K562 (cell line): ENCODE data around the gene SLC28A1. TPM values are rescaled to one million over a fixed set of nuclear protein-coding genes. Genes with fewer than 3 reads are reported as not detected.
A peak's percentile ranks its signal among the peaks of the same experiment; 100 is the strongest.

ENCODE experiments used
- ATAC-seq: fragments of 200-7000 bp; cut with Tn5 transposase; 3 replicates; pipeline ENCODE4 v1.9.1; 2020; ENCODE audit warnings: moderate library complexity
- BruUV-seq: library from RNA; stranded (reverse); fragments of 400-500 nt; replicated peaks from 2 replicates; lab custom pipeline; 2021; lab: Mats Ljungman, UMichigan
- CTCF ChIA-PET: fragments of 300-600 bp; formaldehyde crosslinking; extraction: SDS; loops from one replicate; lab custom pipeline; 2021; ENCODE audit warnings: low intra/inter-chr PET ratio; lab: Yijun Ruan, JAX
- POLR2A ChIA-PET: fragments of 300-600, 350-650 bp; sonication (Branson Sonifier 250); formaldehyde crosslinking; extraction: SDS; loops from one replicate; lab custom pipeline; 2021; ENCODE audit warnings: antibody characterized with exemption, inconsistent platforms; lab: Yijun Ruan, JAX
- DNase-seq, 4 experiments: peaks; one replicate each; pipeline versions ENCODE4 v3.0.0 to v3.0.0-alpha.2; 2011 to 2018; ENCODE audit warnings: low spot score in 3 of 4, mixed read lengths in 3 of 4; ENCODE audit errors: extremely low read depth in 1 of 4
- FAIRE-seq: peaks from 2 replicates; lab custom pipeline; 2011; peaks lifted over from hg19 to GRCh38; lab: Jason Lieb, UNC
- H2AFZ ChIP-seq: 2 replicates; pipeline ENCODE4 v1.6.0; 2011; ENCODE audit warnings: low read depth, low read length, control low read depth, inconsistent platforms
- H3K27ac ChIP-seq: fragments of 200-600 bp; 3 replicates; pipeline ENCODE4 v1.8.0; 2011; ENCODE audit warnings: low read depth, mild to moderate bottlenecking, control low read depth, inconsistent platforms, low read length, moderate library complexity, mixed read lengths; ENCODE audit errors: extremely low read depth
- H3K27me3 ChIP-seq, 2 experiments: fragments of 300-600 bp in 1 of 2; 2 replicates in 1 of 2; 3 replicates in 1 of 2; pipeline versions ENCODE4 v1.6.0 to v1.8.0; 2011; ENCODE audit warnings: inconsistent platforms in 2 of 2, low read length in 2 of 2, mild to moderate bottlenecking in 1 of 2, mixed read lengths in 1 of 2, moderate library complexity in 1 of 2; ENCODE audit not compliant: control insufficient read depth in 2 of 2, insufficient read depth in 2 of 2
- H3K36me3 ChIP-seq: fragments of 300-600 bp; 3 replicates; pipeline ENCODE4 v1.8.0; 2011; ENCODE audit warnings: mild to moderate bottlenecking, low read length, inconsistent platforms; ENCODE audit not compliant: control insufficient read depth, insufficient read depth
- H3K4me1 ChIP-seq, 2 experiments: fragments of 200-600 bp in 1 of 2; replicated peaks in 1 of 2; 2 replicates in 1 of 2; 3 replicates in 1 of 2; pipeline versions ENCODE4 v1.5.1 to v1.8.0; 2011; ENCODE audit warnings: inconsistent platforms in 2 of 2, low read length in 2 of 2, mild to moderate bottlenecking in 1 of 2, mixed read lengths in 1 of 2, moderate library complexity in 1 of 2; ENCODE audit not compliant: control insufficient read depth in 2 of 2, insufficient read depth in 2 of 2
- H3K4me2 ChIP-seq: 2 replicates; pipeline ENCODE4 v1.6.1; 2011; ENCODE audit warnings: low read length, control low read depth, inconsistent platforms, mixed read lengths; ENCODE audit not compliant: insufficient read depth
- H3K4me3 ChIP-seq: fragments of 200-600 bp; sonication (generic), shearing (Covaris generic); 2 replicates; pipeline ENCODE4 v1.5.1; 2016; ENCODE audit warnings: control low read depth, inconsistent platforms
- H3K79me2 ChIP-seq: fragments of 200-600 bp; 3 replicates; pipeline ENCODE4 v1.8.0; 2011; ENCODE audit warnings: low read length, inconsistent platforms; ENCODE audit not compliant: control insufficient read depth, insufficient read depth
- H3K9ac ChIP-seq, 2 experiments: 2 replicates each; pipeline versions ENCODE4 v1.6.0 to v1.6.1; 2011; ENCODE audit warnings: low read depth in 2 of 2, low read length in 2 of 2, control low read depth in 1 of 2, inconsistent platforms in 1 of 2, mild to moderate bottlenecking in 1 of 2, mixed read lengths in 1 of 2; ENCODE audit not compliant: insufficient read depth in 1 of 2
- H3K9me1 ChIP-seq: one replicate; pipeline ENCODE4 v1.6.0; 2011; ENCODE audit warnings: inconsistent platforms, mild to moderate bottlenecking, low read length, moderate library complexity; ENCODE audit not compliant: control insufficient read depth, insufficient read depth
- H3K9me3 ChIP-seq: replicated peaks from 2 replicates; pipeline ENCODE4 v1.5.1; 2011; ENCODE audit warnings: low read depth, low read length, inconsistent platforms; ENCODE audit not compliant: control insufficient read depth, insufficient read depth
- H4K20me1 ChIP-seq: replicated peaks from 2 replicates; pipeline ENCODE4 v1.6.1; 2011; ENCODE audit warnings: low read length, inconsistent platforms, mixed read lengths; ENCODE audit not compliant: control insufficient read depth, insufficient read depth
- BCOR ChIP-seq: fragments of 450-650 bp; IDR thresholded peaks from 2 replicates; pipeline ENCODE4 v1.6.1; 2016
- CBFA2T3 ChIP-seq: fragments of 450-650 bp; IDR thresholded peaks from 2 replicates; pipeline ENCODE4 v1.6.1; 2017
- CREB1 ChIP-seq, 2 experiments: sonication (generic) in 1 of 2; formaldehyde crosslinking in 1 of 2; IDR thresholded peaks; 2 replicates each; pipeline versions ENCODE4 v1.6.1 to v1.8.0; 2012 to 2022; ENCODE audit warnings: inconsistent platforms in 1 of 2, mild to moderate bottlenecking in 1 of 2, missing genetic modification reagents in 1 of 2, moderate library complexity in 1 of 2
- KDM1A ChIP-seq, 2 experiments: fragments of 450-650 bp; IDR thresholded peaks; 2 replicates each; pipeline ENCODE4 v1.6.1; 2016; ENCODE audit warnings: mild to moderate bottlenecking in 2 of 2
- RBM25 ChIP-seq: fragments of 200-400 bp; formaldehyde crosslinking; IDR thresholded peaks from 2 replicates; pipeline ENCODE4 v1.6.1; 2018; ENCODE audit warnings: low read length, low read depth, moderate library complexity; ENCODE audit not compliant: severe bottlenecking
- RNF2 ChIP-seq: sonication (generic); IDR thresholded peaks from 2 replicates; pipeline ENCODE4 v1.6.1; 2016
- SMARCA5 ChIP-seq: fragments of 450-650 bp; IDR thresholded peaks from 2 replicates; pipeline ENCODE4 v1.6.1; 2016
- SMARCC2 ChIP-seq: fragments of 450-650 bp; IDR thresholded peaks from 2 replicates; pipeline ENCODE4 v1.6.1; 2017; ENCODE audit warnings: antibody characterized with exemption, moderate library complexity, mild to moderate bottlenecking, low read depth
- ZFP36 ChIP-seq: fragments of 150-350 bp; IDR thresholded peaks from 2 replicates; pipeline ENCODE4 v1.6.1; 2018; ENCODE audit warnings: low read length, low read depth; ENCODE audit not compliant: partially characterized antibody
- WGBS: fragments of 100-300 bp; shearing (Covaris generic); methylation state at CpG from one replicate; pipeline ENCODE4 v1.1.6; 2016; ENCODE audit warnings: low coverage, mixed read lengths; ENCODE audit not compliant: insufficient coverage; ENCODE audit errors: missing lambda C conversion rate; 5-methylcytosine and 5-hydroxymethylcytosine counted together
- in situ Hi-C: fragments of 300-500 bp; cut with MboI; formaldehyde crosslinking; loops from 4 replicates; pipeline ENCODE4 v1.15.0; 2018; ENCODE audit warnings: inconsistent platforms, mixed read lengths
- intact Hi-C: fragments of 100-400 bp; cut with micrococcal nuclease; formaldehyde crosslinking; loops from 2 replicates; pipeline ENCODE4 v1.14.2; 2022
- polyA plus RNA-seq, 8 experiments: library from polyadenylated mRNA; depleted of rRNA in 4 of 8; stranded (reverse) in 5 of 8; unstranded in 3 of 8; fragments of >200 nt; fragmentation: Nextera tagmentation in 2 of 8; fragmentation: Illumina TruSeq in 1 of 8; extraction: Ambion mirVana in 2 of 8; extraction: Trizol in 1 of 8; gene quantifications; 2 replicates each; pipeline versions ENCODE4 v1.2.1 to v1.2.3, GENCODE V29; 2011 to 2014; ENCODE audit warnings: inconsistent platforms in 1 of 8, missing spikeins in 1 of 8
- total RNA-seq, 7 experiments: library from RNA; depleted of rRNA in 6 of 7; stranded (reverse); fragments of >200 nt in 6 of 7; fragmentation: Illumina TruSeq in 2 of 7; extraction: Trizol in 2 of 7; gene quantifications; 2 replicates each; pipeline versions ENCODE4 v1.2.1 to v1.2.3, GENCODE V29; 2011 to 2021; ENCODE audit warnings: low replicate concordance in 1 of 7
- TF ChIP-seq, protein P1 (sequence below): fragments of 250-450 bp; sonication (Bioruptor Pico); IDR thresholded peaks from 2 replicates; pipeline ENCODE4 v1.6.1; 2021; ENCODE audit warnings: mild to moderate bottlenecking

Gene SLC28A1
- total and polyA plus RNA-seq, 9 of the 15 experiments (the other 6 are each of a cell fraction or from before 2014, with no cell fraction given) = 0.04 TPM; not detected in 8

DNA sequence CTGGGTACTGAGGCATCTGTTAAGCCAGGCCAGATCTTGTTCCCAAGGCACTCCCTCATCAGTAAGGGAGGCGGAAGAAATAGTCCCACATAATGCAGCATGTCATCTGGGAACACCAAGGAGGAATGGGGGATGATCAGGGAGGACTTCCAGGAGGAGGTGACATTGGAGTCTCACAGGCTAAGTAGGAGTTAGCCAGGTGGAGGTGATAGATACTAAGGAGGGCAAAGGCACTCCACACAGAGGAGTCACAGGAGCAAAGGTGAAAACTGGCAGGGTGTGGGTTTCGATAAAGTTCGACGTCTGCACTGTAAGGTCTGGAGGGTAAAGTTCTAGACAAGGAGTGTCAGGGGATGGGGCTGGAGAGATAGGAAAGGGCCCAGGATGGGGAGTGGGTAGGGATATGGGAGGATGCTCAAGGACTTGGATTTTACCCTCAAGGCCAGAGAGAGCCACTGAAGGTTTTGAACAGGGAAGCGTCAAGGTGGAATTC, 6.3 kb downstream of the SLC28A1 start:
- H3K27ac ChIP-seq = no peak overlapping the region
- POLR2A ChIA-PET = no interaction called here
- 20% methylated on average over 5 of the region's 5 CpGs for WGBS

More for the DNA sequence above, 6.3 kb downstream of the SLC28A1 start:
- Histone ChIP-seq H3K27me3 (peaks cover 14 to 41% of the 10 kb centered on the region in 2 experiments; a peak in 4 of 5 replicates), H3K9me3 (no peaks in the 10 kb centered on the region), H4K20me1 (no peaks in the 10 kb centered on the region), H3K4me3 (no peak overlapping the region), H3K36me3 (no peaks in the 10 kb centered on the region), H3K9ac (no peak overlapping the region), H3K4me2 (no peak overlapping the region), H2AFZ (no peak overlapping the region), H3K9me1 (no peaks in the 10 kb centered on the region), H3K79me2 (no peaks in the 10 kb centered on the region), H3K4me1 (peaks cover 0 to 10% of the 10 kb centered on the region in 2 experiments; a peak in 2 of 5 replicates)
- ATAC-seq (no peak), FAIRE-seq (no peak), DNase-seq (no peak)
- in situ Hi-C loops (loop anchor here (25.0 kb wide), 1 partner anchor 303 kb away; no protein-coding TSS in a partner anchor), intact Hi-C loops (no loop called here)
- BruUV-seq = no TSS peak
- 0 out of 2 replicates have a peak, but pooled peaks have one; percentile 12 for TF ChIP-seq CBFA2T3
- TF ChIP-seq, protein P1, sequence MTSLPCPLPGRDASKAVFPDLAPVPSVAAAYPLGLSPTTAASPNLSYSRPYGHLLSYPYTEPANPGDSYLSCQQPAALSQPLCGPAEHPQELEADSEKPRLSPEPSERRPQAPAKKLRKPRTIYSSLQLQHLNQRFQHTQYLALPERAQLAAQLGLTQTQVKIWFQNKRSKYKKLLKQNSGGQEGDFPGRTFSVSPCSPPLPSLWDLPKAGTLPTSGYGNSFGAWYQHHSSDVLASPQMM (CRISPR knock-in tag) = no peak
- TF ChIP-seq SMARCA5 = 0 out of 2 replicates have a peak, but pooled peaks have one; percentile 33
- peak; percentile 26 for TF ChIP-seq RBM25
- no peak for TF ChIP-seq RNF2
- no peak for TF ChIP-seq SMARCC2
- peak in 1 of 2 experiments; percentile 25; a peak in 1 of 4 replicates for TF ChIP-seq KDM1A (IDR thresholded peaks at IDR 0.05)
- TF ChIP-seq ZFP36 = peak; percentile 94
- peak; percentile 66; the same call in 1 of the 2 replicates for TF ChIP-seq BCOR
- no peak for TF ChIP-seq CREB1 (IDR thresholded peaks at IDR 0.05)
- TF ChIP-seq CREB1 (CRISPR knock-in tag; IDR thresholded peaks at IDR 0.05) = no peak
- CTCF ChIA-PET = interaction anchor here (0.6 kb wide), 1 partner anchor 316 kb away, joined by 5 read pairs; no protein-coding TSS in a partner anchor
